Daoy (cell line): ENCODE results near the gene CABYR. TPM values are rescaled to one million over a fixed set of nuclear protein-coding genes. Genes with fewer than 3 reads are reported as not detected.
A peak's percentile ranks its signal among the peaks of the same experiment; 100 is the strongest.

Experiments
- DNase-seq: peaks from one replicate; pipeline ENCODE4 v3.0.0-alpha.2; 2015; ENCODE audit warnings: low read depth
- total RNA-seq: library from RNA; depleted of rRNA; stranded (reverse); fragments of >200 nt; shearing (Covaris generic); gene quantifications from 2 replicates; pipeline ENCODE4 v1.2.3, GENCODE V29; 2014; rRNA removed

Gene CABYR
- 1.4 and 3.1 TPM in 2 replicates for total RNA-seq

- peak; percentile 87 for DNase-seq
These were observed at the start of gene CABYR for GRCh38 chr18:24138789-24139616. TSS of gene CABYR (plus strand) at chr18:24139062. CDS start at chr18:24143115, 4,053 bp downstream.

GRCh38 chr18:24089076-24089475 is 49.8 kb upstream of the CABYR start:
- no peak for DNase-seq

GRCh38 chr18:24089515-24090337 is 49.1 kb upstream of the CABYR start:
- DNase-seq, result no peak

- DNase-seq, result no peak
These were observed 48.0 kb upstream of the CABYR start for GRCh38 chr18:24090876-24091275.

- DNase-seq, result no peak
These were observed 44.3 kb upstream of the CABYR start for GRCh38 chr18:24094561-24094960.

- no peak for DNase-seq
These were observed 42.9 kb upstream of the CABYR start for GRCh38 chr18:24095976-24096375.

- DNase-seq, result no peak
These were observed 35.4 kb upstream of the CABYR start for GRCh38 chr18:24103320-24104021.

- no peak for DNase-seq
These were observed 34.4 kb upstream of the CABYR start for GRCh38 chr18:24104486-24104885.

GRCh38 chr18:24108641-24109040 is 30.2 kb upstream of the CABYR start:
- DNase-seq, result no peak

GRCh38 chr18:24111936-24112335 is 26.9 kb upstream of the CABYR start:
- no peak for DNase-seq

GRCh38 chr18:24112464-24112863 is 26.4 kb upstream of the CABYR start:
- no peak for DNase-seq

- peak; percentile 55 for DNase-seq
These were observed 25.8 kb upstream of the CABYR start for GRCh38 chr18:24112874-24113615.

- DNase-seq, result no peak
These were observed 23.8 kb upstream of the CABYR start for GRCh38 chr18:24114924-24115549.

GRCh38 chr18:24115628-24116027 is 23.2 kb upstream of the CABYR start:
- no peak for DNase-seq

- DNase-seq, result peak; percentile 64
These were observed 19.9 kb upstream of the CABYR start for GRCh38 chr18:24118750-24119577.

- no peak for DNase-seq
These were observed 18.2 kb upstream of the CABYR start for GRCh38 chr18:24120676-24121075.

GRCh38 chr18:24121625-24122024 is 17.2 kb upstream of the CABYR start:
- DNase-seq, result no peak

- no peak for DNase-seq
These were observed 12.5 kb upstream of the CABYR start for GRCh38 chr18:24126155-24126961.

- DNase-seq, result no peak
These were observed 11.1 kb upstream of the CABYR start for GRCh38 chr18:24127735-24128134.
